Activated naive CD4-positive, alpha-beta T cell treated with anti-CD3 and anti-CD28 coated beads, Interleukin-2, amount 50 U/mL, for 24 hours (primary cell): Measurements from ENCODE around the gene VWA3A.
A peak's percentile ranks its signal among the peaks of the same experiment; 100 is the strongest.
"Not testable (repeated sequence)": the region's sequence is repeated elsewhere in the genome, so short reads cannot be mapped to it uniquely, and the experiment has no call there.

Experiments used
- H3K27ac Mint-ChIP-seq: one replicate; pipeline ENCODE4 v1.8.0; 2021; ENCODE audit warnings: mild to moderate bottlenecking, mixed read lengths
- H3K27me3 Mint-ChIP-seq: one replicate; pipeline ENCODE4 v1.8.0; 2021; ENCODE audit warnings: mixed read lengths
- H3K36me3 Mint-ChIP-seq: one replicate; pipeline ENCODE4 v1.8.0; 2021; ENCODE audit warnings: mixed read lengths
- H3K4me1 Mint-ChIP-seq: one replicate; pipeline ENCODE4 v1.8.0; 2021; ENCODE audit warnings: mixed read lengths
- H3K4me3 Mint-ChIP-seq: one replicate; pipeline ENCODE4 v1.8.0; 2021; ENCODE audit warnings: mild to moderate bottlenecking, mixed read lengths
- H3K9me3 Mint-ChIP-seq: one replicate; pipeline ENCODE4 v1.8.0; 2021; ENCODE audit warnings: mixed read lengths

Gene VWA3A

DNA sequence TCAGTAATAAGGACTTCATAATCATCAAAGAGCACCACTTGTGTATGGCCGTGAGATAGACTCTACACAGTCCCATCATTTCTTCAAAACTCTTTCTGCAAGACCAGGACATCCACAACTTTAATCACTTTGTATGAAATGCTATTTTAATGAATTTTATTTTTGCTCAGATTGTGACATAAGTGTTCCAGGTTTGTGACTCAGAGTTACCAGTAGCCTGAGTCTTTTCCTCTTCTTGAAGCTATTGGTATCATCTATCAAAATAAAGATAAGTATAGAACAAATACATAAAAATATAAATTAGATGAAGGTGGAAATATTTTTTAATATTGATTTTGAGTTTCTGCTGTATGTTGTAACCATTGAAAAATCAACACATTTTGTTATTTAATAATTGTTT, 16.6 kb upstream of the VWA3A start:
- Mint-ChIP-seq H3K9me3 (no peaks in the 10 kb centered on the region), H3K4me3 (no peak overlapping the region), H3K27ac (no peak overlapping the region), H3K27me3 (no peaks in the 10 kb centered on the region), H3K36me3 (no peaks in the 10 kb centered on the region), H3K4me1 (peaks cover 29% of the 10 kb centered on the region)

DNA sequence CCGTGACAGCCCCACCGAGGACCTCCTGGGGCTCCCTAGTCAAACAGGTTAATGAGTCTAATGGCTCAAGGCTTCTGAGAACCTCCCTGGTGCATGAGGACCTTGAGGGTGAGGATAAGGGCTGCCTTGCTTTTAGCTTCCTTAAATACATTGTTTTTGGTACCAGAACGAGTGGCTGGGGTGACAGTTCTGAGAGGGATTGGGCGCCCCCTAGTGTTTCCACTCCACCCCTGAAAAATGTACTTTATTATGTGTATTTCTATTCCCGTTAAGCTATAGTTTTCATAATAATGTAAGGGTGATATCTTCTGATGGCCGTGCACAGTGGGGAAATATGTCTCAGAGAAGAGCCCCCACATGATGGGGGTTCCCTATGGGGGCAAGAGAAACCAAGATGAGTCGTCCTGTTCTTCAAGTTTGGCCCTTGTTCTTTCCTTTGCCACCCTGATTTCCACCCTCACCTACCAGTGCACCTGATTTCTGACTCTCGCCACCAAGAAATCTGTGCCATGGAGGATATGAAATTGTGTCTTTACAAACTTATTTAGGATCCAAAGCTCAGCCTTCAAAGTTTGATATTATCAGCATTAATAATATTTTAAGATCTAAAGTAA, 14.5 kb upstream of the VWA3A start:
- Mint-ChIP-seq H3K4me1 (peaks cover 32% of the 10 kb centered on the region), H3K36me3 (no peaks in the 10 kb centered on the region), H3K4me3 (no peak overlapping the region), H3K27me3 (no peaks in the 10 kb centered on the region), H3K27ac (no peak overlapping the region), H3K9me3 (no peaks in the 10 kb centered on the region)

DNA sequence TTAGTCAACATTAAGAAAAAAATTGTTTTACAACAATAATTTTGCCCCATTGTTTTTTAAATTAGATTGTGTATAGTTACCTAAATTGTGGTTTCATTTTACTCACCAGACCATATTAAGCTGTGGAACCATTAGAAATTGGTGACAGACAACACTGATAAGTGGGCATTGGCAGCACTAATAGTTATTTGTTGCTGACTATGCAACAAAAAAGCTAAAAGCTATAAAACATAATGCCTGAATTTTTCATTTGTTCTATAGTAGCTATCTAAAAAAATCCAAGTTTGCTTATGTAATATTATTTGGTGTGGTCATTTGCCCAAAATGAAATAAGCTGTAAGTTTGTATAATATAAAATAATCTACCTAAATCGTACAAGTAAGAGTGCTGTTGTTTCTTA, 13.7 kb upstream of the VWA3A start:
- Mint-ChIP-seq H3K27ac (no peak overlapping the region), H3K36me3 (no peaks in the 10 kb centered on the region), H3K9me3 (no peaks in the 10 kb centered on the region), H3K4me1 (peaks cover 23% of the 10 kb centered on the region), H3K4me3 (no peak overlapping the region), H3K27me3 (no peaks in the 10 kb centered on the region)

DNA sequence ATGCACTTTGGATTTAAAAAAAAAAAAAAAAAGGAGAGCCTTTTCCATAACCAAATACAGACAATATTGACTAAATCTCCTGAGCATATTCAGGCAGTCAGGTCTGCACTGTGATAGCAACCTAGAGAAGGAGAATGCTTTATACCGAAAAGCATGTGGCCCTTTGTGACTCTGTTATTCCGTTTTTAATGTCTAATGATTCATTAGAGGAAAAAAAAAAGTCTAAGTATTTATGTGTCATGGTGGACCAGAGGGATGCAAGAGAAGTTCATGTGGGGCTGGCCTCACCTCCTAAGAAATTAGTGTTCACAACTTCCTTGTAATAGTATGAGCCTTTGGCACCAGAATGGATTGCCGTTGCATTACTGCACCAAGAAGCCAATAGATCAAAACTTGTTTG, 11.3 kb upstream of the VWA3A start:
- H3K9me3 Mint-ChIP-seq, result no peaks in the 10 kb centered on the region
- peak overlapping the region; percentile 62 for H3K27ac Mint-ChIP-seq
- H3K4me3 Mint-ChIP-seq, result peak overlapping the region; percentile 52
- peaks cover 10% of the 10 kb centered on the region for H3K4me1 Mint-ChIP-seq
- H3K36me3 Mint-ChIP-seq, result peaks cover 2% of the 10 kb centered on the region
- no peaks in the 10 kb centered on the region for H3K27me3 Mint-ChIP-seq

DNA sequence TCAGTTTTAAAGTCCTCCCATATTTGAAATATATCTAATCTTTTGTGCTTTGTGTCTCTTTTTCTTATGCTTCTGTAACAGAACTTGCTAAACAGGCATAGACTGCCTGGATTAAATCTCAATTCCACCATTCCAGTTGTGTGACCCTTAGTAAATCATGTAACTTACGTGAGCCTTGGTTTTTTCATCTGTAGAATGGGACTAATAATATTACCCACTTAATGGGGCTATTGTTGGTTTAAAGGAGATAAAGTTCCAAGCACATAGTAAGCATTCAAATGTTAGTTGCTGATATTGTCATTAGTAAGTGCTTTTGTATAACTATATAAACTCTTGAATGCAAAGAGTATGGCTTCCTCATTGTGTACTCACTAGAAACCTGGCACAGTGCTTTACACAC, 5.9 kb upstream of the VWA3A start:
- Mint-ChIP-seq H3K4me1 (no peaks in the 10 kb centered on the region), H3K9me3 (no peaks in the 10 kb centered on the region), H3K4me3 (no peak overlapping the region), H3K27ac (no peak overlapping the region), H3K36me3 (peaks cover 5% of the 10 kb centered on the region), H3K27me3 (no peaks in the 10 kb centered on the region)

DNA sequence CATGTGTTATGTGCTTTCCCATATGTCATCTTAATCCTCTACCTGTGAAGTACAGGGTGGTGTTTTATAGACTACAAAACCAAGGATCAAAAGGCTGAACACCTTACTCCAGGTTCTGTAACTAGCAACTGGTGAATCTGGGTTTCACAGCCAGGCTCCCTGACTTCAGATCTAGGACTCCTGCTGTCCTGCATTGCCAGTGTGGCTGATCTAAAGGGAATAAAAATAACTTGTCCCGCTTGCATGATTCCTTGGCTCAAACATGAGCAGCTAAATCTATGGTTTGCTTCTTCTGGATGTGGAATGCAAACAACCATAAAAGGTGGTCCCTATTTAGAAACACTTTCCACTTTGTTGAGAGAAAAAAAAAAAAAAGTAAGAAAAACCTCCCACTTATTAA, 3.7 kb upstream of the VWA3A start:
- H3K27me3 Mint-ChIP-seq, result no peaks in the 10 kb centered on the region
- no peaks in the 10 kb centered on the region for H3K9me3 Mint-ChIP-seq
- H3K4me3 Mint-ChIP-seq, result no peak overlapping the region
- no peaks in the 10 kb centered on the region for H3K4me1 Mint-ChIP-seq
- peaks cover 5% of the 10 kb centered on the region for H3K36me3 Mint-ChIP-seq
- no peak overlapping the region for H3K27ac Mint-ChIP-seq

DNA sequence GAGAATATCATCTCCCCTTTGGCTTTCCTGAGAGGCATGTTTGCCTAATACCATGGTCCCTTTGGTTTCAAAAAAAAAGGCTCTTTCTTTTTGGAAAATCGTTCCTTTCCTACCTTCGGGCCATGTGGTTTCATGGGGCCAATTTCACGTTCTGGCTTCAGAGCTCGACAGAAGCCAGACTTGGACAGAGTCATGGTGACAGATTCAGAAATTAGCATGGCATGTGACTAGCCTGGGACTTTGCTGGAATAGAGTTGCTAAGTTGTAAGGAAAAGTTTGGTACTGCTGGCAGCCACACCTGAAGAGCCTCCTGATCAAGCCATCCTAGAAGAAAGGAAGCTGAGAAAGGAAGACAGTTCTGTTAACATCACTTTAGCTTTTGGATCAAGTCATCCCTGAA, 2.4 kb upstream of the VWA3A start:
- no peaks in the 10 kb centered on the region for H3K9me3 Mint-ChIP-seq
- H3K27me3 Mint-ChIP-seq, result peaks cover under 1% of the 10 kb centered on the region
- peaks cover 5% of the 10 kb centered on the region for H3K36me3 Mint-ChIP-seq
- H3K4me1 Mint-ChIP-seq, result no peaks in the 10 kb centered on the region
- no peak overlapping the region for H3K4me3 Mint-ChIP-seq
- H3K27ac Mint-ChIP-seq, result no peak overlapping the region

DNA sequence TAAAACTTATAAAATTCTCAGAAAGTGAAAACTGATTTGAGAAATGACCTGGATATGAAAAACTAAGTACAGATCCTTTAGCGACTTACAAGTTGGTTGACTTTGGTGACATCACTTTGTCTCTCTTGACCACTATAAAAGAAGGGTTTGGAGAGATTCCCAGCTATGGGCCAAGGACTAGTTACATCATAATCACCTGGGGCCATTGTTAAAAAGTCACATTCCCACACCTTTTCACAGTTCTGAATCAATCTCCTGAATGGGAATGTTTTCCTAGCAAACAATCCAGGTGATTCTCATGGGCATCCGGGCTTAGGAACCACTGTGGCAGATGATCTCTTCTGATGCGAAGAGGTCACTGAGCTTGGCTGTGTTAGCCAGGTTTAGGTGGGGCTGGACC, 620 bp upstream of the VWA3A start:
- H3K36me3 Mint-ChIP-seq, result no peaks in the 10 kb centered on the region

DNA sequence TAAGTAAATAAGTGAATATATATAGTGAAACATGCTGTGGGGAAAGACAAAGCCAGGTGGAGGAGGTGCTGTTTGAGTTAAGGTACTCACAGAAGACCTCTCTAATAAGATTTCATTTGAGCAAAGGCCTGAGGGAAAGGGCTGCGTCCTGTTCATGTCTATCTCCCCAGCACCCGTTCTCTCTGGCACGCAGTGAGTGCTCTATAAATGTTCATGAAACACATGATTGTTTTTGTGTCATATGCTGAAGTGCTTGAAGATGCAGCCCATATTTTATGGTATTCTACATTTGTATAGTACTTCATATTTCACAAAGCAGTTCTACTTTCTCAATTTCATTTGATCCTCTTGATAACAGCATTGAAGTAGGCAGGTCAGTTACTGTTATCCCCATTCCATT, 990 bp downstream of the VWA3A start:
- peaks cover under 1% of the 10 kb centered on the region for H3K4me1 Mint-ChIP-seq
- H3K9me3 Mint-ChIP-seq, result no peaks in the 10 kb centered on the region
- H3K27ac Mint-ChIP-seq, result no peak overlapping the region
- H3K4me3 Mint-ChIP-seq, result no peak overlapping the region
- peaks cover 9% of the 10 kb centered on the region for H3K27me3 Mint-ChIP-seq
- no peaks in the 10 kb centered on the region for H3K36me3 Mint-ChIP-seq

More for the DNA sequence above, 620 bp upstream of the VWA3A start:
- no peaks in the 10 kb centered on the region for H3K4me1 Mint-ChIP-seq
- peaks cover 5% of the 10 kb centered on the region for H3K27me3 Mint-ChIP-seq
- no peak overlapping the region for H3K4me3 Mint-ChIP-seq
- no peaks in the 10 kb centered on the region for H3K9me3 Mint-ChIP-seq
- H3K27ac Mint-ChIP-seq, result no peak overlapping the region

DNA sequence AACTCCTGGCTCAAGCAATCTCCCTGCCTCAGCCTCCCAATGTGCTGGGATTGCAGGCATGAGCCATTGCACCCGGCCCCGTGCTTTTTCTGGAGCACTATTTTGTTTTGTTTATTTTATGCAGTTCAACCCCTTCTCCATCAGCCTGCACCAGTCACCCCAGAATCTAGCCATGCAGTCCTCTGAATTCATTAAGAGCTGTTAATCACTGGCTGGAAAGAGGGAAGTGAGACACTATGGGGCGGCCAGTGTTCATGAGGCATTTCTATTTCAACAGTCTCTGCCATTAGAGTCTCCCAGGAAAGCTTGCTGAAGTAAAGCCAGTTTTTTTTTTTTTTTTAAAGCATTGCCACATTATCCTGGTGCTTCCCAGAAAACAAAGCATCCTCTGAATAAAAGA, 1.7 kb downstream of the VWA3A start:
- H3K4me3 Mint-ChIP-seq, result no peak overlapping the region
- H3K9me3 Mint-ChIP-seq, result no peaks in the 10 kb centered on the region
- H3K27ac Mint-ChIP-seq, result no peak overlapping the region
- H3K36me3 Mint-ChIP-seq, result no peaks in the 10 kb centered on the region
- H3K27me3 Mint-ChIP-seq, result peaks cover 11% of the 10 kb centered on the region
- H3K4me1 Mint-ChIP-seq, result peaks cover 3% of the 10 kb centered on the region

DNA sequence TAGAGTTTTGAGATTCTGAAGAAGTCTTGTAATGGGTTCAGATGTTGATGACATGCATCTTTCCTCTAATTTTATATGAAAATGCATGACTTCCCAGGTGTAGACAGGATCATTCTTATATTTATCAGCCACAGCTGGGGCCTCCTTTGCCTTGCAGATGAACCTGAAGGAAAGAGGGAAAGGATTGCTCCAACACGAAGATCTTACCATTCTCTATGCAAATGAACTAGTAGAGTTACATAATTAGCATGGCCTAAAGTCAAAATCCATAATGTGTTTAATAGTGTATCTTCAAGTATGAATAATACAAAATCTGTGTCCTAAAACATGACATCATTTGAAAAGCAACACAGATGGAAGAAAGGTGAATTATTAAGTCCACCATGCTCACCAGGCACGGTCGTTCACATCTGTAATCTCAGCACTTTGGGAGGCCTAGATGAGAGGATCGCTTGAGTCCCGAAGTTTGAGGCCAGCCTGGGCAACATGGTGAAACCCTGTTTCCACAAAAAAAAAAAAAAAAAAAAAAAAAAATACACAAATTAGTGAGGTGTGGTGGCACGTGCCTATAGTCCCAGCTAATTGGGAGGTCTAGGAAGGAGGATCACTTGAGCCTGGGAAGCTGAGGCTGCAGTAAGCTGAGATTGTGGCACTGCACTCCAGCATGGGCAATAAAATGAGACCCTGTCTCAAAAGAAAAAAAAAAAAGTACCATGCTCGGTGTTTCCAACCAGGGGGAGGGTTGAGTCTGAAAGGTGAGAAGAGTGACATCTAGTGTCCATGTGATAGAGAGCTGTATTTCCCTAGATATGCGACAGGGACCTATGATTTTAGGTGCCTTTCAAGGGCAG, 6.3 kb downstream of the VWA3A start:
- H3K4me3 Mint-ChIP-seq, result no peak overlapping the region
- H3K27ac Mint-ChIP-seq, result no peak overlapping the region
- no peaks in the 10 kb centered on the region for H3K36me3 Mint-ChIP-seq
- H3K4me1 Mint-ChIP-seq, result peaks cover 3% of the 10 kb centered on the region
- H3K9me3 Mint-ChIP-seq, result no peaks in the 10 kb centered on the region
- H3K27me3 Mint-ChIP-seq, result peaks cover 11% of the 10 kb centered on the region

DNA sequence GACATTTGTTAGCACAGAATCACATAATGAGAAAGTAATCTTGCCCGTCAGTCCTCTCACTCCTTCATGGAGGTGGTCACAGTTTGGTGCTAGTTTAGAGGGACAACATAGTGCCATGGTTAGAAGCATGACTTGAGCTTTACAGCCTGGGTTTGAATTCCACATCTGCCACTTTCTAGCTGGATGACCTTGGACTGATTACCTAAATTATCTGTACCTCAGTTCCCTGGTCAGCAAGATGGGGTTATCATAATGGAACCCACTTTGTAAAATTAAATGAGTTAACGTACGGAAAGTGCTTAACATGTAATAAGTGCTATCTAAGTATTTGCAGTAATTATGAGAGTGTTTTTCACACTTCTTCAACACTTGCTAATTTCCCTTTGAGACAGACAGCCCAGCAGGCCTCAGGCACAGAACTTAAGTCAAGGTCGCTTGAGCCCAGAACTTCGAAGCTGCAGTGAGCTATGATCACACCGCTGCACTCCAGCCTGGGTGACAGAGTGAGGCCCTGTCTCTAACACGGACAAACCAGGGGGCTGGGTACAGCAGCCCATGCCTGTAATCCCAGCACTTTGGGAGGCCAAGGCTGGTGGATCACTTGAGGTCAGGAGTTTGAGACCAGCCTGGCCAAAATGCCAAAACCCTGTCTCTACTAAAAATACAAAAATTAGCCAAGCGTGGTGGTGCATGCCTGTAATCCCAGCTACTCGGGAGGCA, 7.1 kb downstream of the VWA3A start:
- Mint-ChIP-seq H3K4me1 (peaks cover 3% of the 10 kb centered on the region), H3K4me3 (no peak overlapping the region), H3K27me3 (peaks cover 11% of the 10 kb centered on the region), H3K36me3 (no peaks in the 10 kb centered on the region), H3K27ac (no peak overlapping the region), H3K9me3 (no peaks in the 10 kb centered on the region)

DNA sequence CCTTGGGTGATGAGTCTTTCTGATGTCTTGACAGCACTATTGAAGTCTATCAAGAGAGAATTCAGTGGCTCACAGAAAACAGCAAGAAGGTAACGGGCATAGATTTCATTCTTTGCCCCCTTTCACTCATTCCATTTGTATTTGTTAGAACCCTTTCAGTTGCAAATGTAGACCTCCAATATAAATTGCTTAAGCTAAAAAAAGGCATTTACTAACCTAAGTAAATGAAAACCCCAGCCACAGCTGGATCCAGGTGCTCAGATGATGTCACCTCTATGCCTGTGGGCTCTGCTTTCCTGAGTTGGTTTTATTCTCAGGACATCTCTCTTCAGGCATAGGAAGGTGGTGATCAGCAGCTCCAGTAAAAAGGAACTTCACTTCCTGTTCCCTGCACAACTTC, 11.1 kb downstream of the VWA3A start:
- H3K36me3 Mint-ChIP-seq, result no peaks in the 10 kb centered on the region

DNA sequence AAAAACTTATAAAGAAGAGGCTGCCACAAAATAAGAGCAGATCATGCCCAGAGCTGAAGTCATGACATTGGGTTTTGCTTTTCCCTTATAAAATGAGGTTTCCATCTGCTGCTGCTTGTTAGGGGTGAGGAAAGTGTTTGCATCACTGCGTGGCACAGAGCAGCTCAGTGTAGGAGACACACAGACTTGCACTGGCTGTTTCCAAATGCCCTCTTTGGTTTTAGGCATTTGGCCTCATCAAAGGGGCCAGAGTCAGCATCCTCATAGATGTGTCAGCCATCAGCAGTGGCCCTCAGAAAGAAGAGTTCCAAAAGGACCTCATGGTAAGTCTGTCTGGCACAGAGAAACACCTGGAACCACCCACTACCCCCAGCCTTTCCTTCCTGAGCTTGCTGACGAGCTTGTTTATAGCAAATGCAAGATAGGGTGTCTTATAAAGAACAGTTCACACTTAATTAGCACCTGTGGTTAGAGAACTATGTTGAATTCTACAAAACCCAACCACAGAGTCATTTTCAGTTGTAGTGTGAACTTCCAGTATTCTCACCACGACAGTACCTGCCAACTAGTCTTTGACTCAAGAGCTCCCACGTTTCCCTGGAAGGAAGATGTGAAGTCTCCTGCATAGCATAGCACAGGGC, 17.0 kb downstream of the VWA3A start:
- Mint-ChIP-seq H3K4me3 (no peak overlapping the region), H3K36me3 (no peaks in the 10 kb centered on the region), H3K9me3 (no peaks in the 10 kb centered on the region), H3K27ac (no peak overlapping the region), H3K27me3 (no peaks in the 10 kb centered on the region), H3K4me1 (no peaks in the 10 kb centered on the region)

More for the DNA sequence above, 11.1 kb downstream of the VWA3A start:
- Mint-ChIP-seq H3K27me3 (peaks cover 1% of the 10 kb centered on the region), H3K27ac (no peak overlapping the region), H3K4me1 (peaks cover 2% of the 10 kb centered on the region), H3K4me3 (no peak overlapping the region), H3K9me3 (no peaks in the 10 kb centered on the region)

DNA sequence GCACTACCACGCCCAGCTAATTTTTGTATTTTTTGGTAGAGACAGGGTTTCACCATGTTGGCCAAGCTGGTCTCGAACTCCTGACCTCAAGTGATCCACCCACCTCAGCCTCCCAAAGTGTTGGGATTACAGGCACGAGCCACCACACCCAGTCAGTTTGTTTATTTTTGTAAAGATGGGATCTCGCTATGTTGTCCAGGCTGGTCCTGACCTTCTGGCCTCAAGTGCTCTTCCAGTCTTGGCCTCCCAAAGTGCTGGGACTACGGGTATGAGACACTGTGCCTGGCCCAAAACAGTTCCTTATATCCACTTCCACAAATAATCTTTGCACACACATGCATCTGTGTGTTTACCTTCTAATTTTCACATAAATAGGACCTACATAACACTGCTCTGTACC, 19.3 kb downstream of the VWA3A start:
- H3K27ac Mint-ChIP-seq, H3K9me3 Mint-ChIP-seq, H3K4me3 Mint-ChIP-seq, H3K4me1 Mint-ChIP-seq, H3K27me3 Mint-ChIP-seq, H3K36me3 Mint-ChIP-seq: not testable (repeated sequence)
